Ishikawa (cell line): ENCODE data around the gene HS3ST4.

ENCODE experiments used
- CEBPB ChIP-seq: IDR thresholded peaks from 2 replicates; pipeline ENCODE4 v1.6.1; 2012
- CREB1 ChIP-seq: IDR thresholded peaks from 2 replicates; pipeline ENCODE4 v1.6.1; 2012; ENCODE audit warnings: low read depth
- EGR1 ChIP-seq: IDR thresholded peaks from 2 replicates; pipeline ENCODE4 v1.6.1; 2012
- EP300 ChIP-seq: IDR thresholded peaks from 2 replicates; pipeline ENCODE4 v1.6.1; 2012; ENCODE audit warnings: borderline replicate concordance
- FOXM1 ChIP-seq: IDR thresholded peaks from 2 replicates; pipeline ENCODE4 v1.6.1; 2012; ENCODE audit warnings: low read depth, borderline replicate concordance
- MAX ChIP-seq: IDR thresholded peaks from 2 replicates; pipeline ENCODE4 v1.6.1; 2012
- NFIC ChIP-seq: IDR thresholded peaks from 2 replicates; pipeline ENCODE4 v1.6.1; 2012
- RAD21 ChIP-seq: IDR thresholded peaks from 2 replicates; pipeline ENCODE4 v1.6.1; 2012; ENCODE audit warnings: low read depth
- REST ChIP-seq: IDR thresholded peaks from 2 replicates; pipeline ENCODE4 v1.6.1; 2012; ENCODE audit warnings: low read depth, mild to moderate bottlenecking
- TAF1 ChIP-seq: IDR thresholded peaks from 2 replicates; pipeline ENCODE4 v1.6.1; 2012; ENCODE audit warnings: low read depth, mild to moderate bottlenecking
- TCF12 ChIP-seq: IDR thresholded peaks from 2 replicates; pipeline ENCODE4 v1.6.1; 2012; ENCODE audit warnings: low read depth
- TEAD4 ChIP-seq: IDR thresholded peaks from 2 replicates; pipeline ENCODE4 v1.6.1; 2012
- USF1 ChIP-seq: IDR thresholded peaks from 2 replicates; pipeline ENCODE4 v1.6.1; 2012
- YY1 ChIP-seq: IDR thresholded peaks from 2 replicates; pipeline ENCODE4 v1.6.1; 2012; ENCODE audit warnings: low read depth
- ZBTB7A ChIP-seq: IDR thresholded peaks from 2 replicates; pipeline ENCODE4 v1.6.1; 2012; ENCODE audit warnings: low read depth

HS3ST4 gene

GRCh38 chr16:26019381-26020242 lies 327.9 kb downstream of the HS3ST4 start:
- no peak for TF ChIP-seq EGR1
- no peak for TF ChIP-seq CREB1
- no peak for TF ChIP-seq REST
- TF ChIP-seq NFIC = no peak
- TF ChIP-seq EP300 = no peak
- TF ChIP-seq TCF12 = no peak
- no peak for TF ChIP-seq YY1
- no peak for TF ChIP-seq TEAD4
- TF ChIP-seq ZBTB7A = no peak
- TF ChIP-seq USF1 = no peak
- TF ChIP-seq RAD21 = no peak
- TF ChIP-seq CEBPB = no peak
- no peak for TF ChIP-seq MAX
- no peak for TF ChIP-seq TAF1
- TF ChIP-seq FOXM1 = no peak

- no peak for TF ChIP-seq CEBPB
- no peak for TF ChIP-seq USF1
- no peak for TF ChIP-seq CREB1
- no peak for TF ChIP-seq TEAD4
- no peak for TF ChIP-seq MAX
- TF ChIP-seq NFIC = no peak
- no peak for TF ChIP-seq YY1
- TF ChIP-seq TAF1 = no peak
- TF ChIP-seq ZBTB7A = no peak
- no peak for TF ChIP-seq REST
- no peak for TF ChIP-seq TCF12
- TF ChIP-seq FOXM1 = no peak
Observed at GRCh38 chr16:26026709-26027450, 335.1 kb downstream of the HS3ST4 start.

- TF ChIP-seq YY1 = no peak
- no peak for TF ChIP-seq FOXM1
- no peak for TF ChIP-seq TCF12
- no peak for TF ChIP-seq CEBPB
- TF ChIP-seq MAX = no peak
- TF ChIP-seq ZBTB7A = no peak
- no peak for TF ChIP-seq TEAD4
- TF ChIP-seq USF1 = no peak
- TF ChIP-seq CREB1 = no peak
- no peak for TF ChIP-seq EP300
Observed at GRCh38 chr16:26031286-26031685, 339.5 kb downstream of the HS3ST4 start.

GRCh38 chr16:26041952-26042668 lies 350.4 kb downstream of the HS3ST4 start:
- no peak for TF ChIP-seq YY1
- TF ChIP-seq TEAD4 = no peak
- TF ChIP-seq CREB1 = no peak
- no peak for TF ChIP-seq TCF12
- TF ChIP-seq USF1 = no peak
- TF ChIP-seq EP300 = no peak
- no peak for TF ChIP-seq ZBTB7A
- TF ChIP-seq FOXM1 = no peak
- no peak for TF ChIP-seq TAF1
- TF ChIP-seq MAX = no peak
- TF ChIP-seq REST = no peak
- TF ChIP-seq NFIC = no peak
- TF ChIP-seq RAD21 = no peak
- TF ChIP-seq CEBPB = no peak
- TF ChIP-seq EGR1 = no peak
